Activated effector memory CD4-positive, alpha-beta T cell treated with anti-CD3 and anti-CD28 coated beads, Interleukin-2, amount 50 U/mL, for 16 hours (primary cell): ENCODE results near the gene DAND5.

Experiments
- DNase-seq: peaks from one replicate; pipeline ENCODE4 v3.0.0-alpha.2; 2020

Gene DAND5

GRCh38 chr19:12969292-12969988 is at the start of gene DAND5:
Gene DAND5 (plus strand): TSS chr19:12969576. CDS start chr19:12969661, 85 bp downstream.
- no peak for DNase-seq

DNA sequence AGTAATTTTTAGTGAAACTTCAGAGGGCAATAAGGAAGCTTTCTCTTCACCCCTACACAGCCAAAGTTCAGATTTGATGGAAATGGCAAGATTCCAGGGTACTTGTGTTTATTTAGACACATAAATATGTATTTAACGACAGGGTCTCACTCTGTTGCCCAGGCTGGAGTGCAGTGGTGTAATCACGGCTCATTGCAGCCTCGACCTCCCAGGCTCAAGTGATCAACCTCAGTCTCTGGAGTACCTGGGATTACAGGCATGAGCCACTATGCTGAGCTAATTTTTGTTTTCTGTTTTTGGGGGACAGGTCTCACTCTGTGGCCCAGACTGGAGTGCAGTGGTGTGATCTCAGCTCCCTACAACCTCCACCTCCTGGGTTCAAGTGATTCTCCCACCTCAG is 48.3 kb upstream of the DAND5 start:
- DNase-seq, result no peak

- DNase-seq, result no peak
These were observed 46.4 kb upstream of the DAND5 start for GRCh38 chr19:12922959-12923358.

DNA sequence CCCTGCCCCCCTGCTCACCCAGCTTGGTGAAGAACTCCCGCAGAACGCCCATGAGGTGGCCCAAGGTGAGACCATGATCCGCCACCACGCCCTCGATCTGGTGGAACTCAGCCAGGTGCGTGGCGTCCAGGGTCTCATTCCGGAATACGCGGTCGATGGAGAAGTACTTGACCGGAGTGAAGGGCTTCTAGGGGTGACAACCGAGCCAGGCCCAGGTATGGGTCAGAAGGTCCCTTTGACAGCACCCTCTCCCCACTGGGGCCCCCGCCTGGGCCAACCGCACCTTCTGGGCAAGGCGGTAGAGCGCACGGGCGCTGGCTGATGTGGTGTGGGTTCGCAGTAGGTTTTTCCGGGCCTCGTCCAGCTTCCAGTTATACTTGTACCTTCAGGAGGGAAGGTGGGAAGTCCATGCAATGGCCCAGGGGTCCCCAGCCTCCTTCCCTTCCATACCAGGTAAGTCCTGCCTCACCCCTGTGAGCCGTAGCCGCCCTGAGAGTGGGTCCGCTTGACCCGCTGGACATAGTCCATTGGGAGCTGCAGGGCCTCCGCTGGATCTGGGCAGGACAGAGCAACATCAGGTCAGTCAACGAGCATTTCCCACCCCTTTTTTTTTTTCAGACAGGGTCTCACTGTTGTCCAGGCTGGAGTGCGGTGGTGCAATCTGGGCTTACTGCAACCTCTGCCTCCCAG is 44.6 kb upstream of the DAND5 start:
- no peak for DNase-seq

DNA sequence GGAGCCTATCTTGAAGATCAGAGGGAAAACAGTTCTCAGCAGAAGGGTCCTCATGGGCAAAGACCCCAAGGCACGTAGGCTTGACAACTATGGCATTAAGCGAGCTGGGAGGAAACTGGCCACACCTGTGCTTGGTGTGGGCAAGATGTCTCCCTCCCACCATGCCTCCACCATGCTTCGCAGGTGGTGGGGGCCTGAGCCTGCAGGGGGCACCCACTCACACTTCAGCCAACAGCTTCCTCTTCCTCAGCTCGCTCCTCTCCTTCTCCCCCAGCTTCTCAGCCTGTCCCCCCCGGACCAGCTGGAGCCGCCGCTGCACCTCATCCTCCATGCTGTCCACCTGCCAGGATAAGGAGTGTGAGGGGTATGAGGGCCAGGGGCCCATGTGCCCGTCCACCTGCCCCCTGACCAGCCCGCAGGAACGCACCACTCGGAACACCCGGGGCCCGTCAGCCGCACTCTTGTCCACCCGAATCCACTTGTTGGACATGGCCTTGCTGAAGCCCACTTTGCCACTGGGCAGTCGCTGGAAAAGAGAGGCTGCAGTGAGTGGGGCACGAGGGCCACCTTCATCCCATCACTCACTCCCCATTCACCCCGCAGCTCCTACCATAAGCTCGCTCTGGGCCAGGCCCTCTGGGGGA is 39.3 kb upstream of the DAND5 start:
- no peak for DNase-seq

DNA sequence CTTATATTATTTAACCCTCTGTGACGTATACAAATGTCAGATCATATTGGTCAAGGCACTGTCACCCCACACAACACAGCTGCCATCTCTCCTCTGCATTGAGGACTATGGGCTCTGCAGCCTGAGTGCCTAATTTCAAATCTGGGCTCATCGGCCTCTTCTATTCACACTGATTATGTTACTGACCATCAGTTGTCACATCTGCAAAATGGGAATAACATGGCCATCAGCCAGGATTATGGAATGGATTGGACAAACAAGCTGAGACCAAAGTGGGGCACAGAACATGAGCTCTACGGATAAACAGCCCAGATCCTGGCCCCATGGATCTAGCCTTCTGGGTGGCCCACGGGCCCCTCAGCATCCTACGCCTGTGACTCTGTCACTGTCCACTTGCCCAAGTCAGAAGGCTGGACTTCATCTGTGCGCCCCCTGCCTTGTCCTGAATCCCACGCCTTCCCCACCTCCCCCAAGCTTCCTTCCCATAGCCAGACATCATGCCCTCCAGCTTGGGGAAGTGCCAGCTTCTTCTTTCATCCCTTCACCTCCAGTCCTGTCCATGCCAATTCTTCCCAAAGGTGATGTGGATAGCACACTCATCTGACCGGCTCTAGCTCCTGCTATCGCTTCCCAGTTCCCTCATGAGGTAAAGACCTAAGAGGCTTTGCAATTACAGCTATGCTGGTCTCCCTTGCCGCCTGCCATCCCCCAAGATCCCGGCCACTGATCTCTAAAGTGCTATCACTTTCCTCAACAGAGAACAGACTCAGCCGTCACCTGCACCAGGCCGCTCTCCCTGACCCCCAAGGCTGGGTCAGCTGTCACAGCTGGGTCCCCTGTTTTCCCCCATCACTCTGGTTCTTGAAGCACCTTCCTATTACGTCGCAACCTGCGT is 36.7 kb upstream of the DAND5 start:
- no peak for DNase-seq

- peak; percentile 95 for DNase-seq
These were observed 35.9 kb upstream of the DAND5 start, which contains the start of gene FARSA for GRCh38 chr19:12933287-12934072. Gene FARSA (minus strand): TSS chr19:12933711. CDS start chr19:12933696, 15 bp downstream.

- no peak for DNase-seq
These were observed 34.3 kb upstream of the DAND5 start for GRCh38 chr19:12935071-12935470.

DNA sequence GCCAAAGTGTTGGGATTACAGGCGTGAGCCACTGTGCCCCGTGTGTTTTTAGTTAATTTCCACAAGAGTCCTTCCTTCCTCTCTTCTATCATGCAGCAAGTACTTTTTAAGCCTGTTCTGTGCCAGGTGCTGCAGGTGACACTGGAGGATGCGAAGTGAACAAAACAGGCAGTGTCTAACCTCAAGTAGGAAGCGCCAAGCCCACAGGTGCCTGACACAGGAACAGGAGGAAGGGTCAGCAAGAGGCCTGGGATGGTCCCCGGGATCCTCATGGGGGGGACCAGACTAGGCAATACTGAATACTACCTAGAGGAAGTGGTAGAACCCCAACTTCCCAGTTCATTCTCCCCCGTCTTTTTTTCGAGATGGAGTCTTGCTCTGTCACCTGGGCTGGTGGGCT is 32.8 kb upstream of the DAND5 start:
- DNase-seq, result no peak

- DNase-seq, result no peak
These were observed 32.1 kb upstream of the DAND5 start for GRCh38 chr19:12937093-12937926.

GRCh38 chr19:12937927-12938778 is 31.2 kb upstream of the DAND5 start, which contains the start of gene CALR:
Gene CALR (plus strand): TSS chr19:12938609. CDS start chr19:12938680, 71 bp downstream.
- peak; percentile 100 for DNase-seq

DNA sequence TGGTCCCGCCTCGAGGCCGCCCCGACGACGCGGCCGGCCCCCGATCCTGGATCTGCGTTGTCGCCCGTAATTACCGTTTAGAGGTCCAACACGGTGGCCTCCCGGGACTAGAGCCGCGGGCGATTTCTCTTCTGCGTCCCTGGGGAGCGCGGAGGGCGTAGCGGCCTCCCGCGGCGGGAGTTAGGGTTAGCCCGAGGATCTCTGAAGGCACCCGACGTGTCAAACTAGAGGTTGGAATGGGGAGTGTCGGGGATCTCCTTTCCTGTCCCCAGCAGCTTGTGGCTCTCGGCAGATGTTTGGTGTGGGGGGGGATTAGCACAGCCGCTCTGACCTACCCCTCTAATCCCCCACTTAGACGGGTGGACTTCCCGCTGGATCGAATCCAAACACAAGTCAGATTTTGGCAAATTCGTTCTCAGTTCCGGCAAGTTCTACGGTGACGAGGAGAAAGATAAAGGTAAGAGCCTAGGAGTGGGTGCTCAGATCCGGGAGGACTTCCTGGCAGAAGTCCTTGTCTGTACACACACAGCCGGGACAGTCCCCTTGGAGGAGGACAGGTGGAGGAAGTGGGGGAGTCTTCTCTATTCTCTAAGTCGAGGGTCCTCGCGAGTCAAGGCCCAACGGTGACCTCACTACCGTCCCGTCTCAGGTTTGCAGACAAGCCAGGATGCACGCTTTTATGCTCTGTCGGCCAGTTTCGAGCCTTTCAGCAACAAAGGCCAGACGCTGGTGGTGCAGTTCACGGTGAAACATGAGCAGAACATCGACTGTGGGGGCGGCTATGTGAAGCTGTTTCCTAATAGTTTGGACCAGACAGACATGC is 30.4 kb upstream of the DAND5 start:
- DNase-seq, result peak; percentile 78

GRCh38 chr19:12939975-12940423 is 29.4 kb upstream of the DAND5 start:
- DNase-seq, result no peak

- no peak for DNase-seq
These were observed 28.5 kb upstream of the DAND5 start for GRCh38 chr19:12940897-12941296.

- no peak for DNase-seq
These were observed 25.8 kb upstream of the DAND5 start for GRCh38 chr19:12943437-12944044.

DNA sequence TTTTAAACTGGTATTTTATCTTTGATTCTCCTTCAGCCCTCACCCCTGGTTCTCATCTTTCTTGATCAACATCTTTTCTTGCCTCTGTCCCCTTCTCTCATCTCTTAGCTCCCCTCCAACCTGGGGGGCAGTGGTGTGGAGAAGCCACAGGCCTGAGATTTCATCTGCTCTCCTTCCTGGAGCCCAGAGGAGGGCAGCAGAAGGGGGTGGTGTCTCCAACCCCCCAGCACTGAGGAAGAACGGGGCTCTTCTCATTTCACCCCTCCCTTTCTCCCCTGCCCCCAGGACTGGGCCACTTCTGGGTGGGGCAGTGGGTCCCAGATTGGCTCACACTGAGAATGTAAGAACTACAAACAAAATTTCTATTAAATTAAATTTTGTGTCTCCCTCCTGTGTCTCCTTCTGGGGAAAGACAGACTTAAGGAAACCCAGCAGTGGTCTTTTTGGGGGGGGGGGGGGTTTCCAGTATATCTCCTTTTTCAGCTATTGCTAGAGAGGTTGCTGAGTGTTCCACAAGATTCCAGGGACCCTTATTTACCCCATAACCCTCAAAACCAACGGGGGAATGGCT is 25.2 kb upstream of the DAND5 start:
- no peak for DNase-seq

DNA sequence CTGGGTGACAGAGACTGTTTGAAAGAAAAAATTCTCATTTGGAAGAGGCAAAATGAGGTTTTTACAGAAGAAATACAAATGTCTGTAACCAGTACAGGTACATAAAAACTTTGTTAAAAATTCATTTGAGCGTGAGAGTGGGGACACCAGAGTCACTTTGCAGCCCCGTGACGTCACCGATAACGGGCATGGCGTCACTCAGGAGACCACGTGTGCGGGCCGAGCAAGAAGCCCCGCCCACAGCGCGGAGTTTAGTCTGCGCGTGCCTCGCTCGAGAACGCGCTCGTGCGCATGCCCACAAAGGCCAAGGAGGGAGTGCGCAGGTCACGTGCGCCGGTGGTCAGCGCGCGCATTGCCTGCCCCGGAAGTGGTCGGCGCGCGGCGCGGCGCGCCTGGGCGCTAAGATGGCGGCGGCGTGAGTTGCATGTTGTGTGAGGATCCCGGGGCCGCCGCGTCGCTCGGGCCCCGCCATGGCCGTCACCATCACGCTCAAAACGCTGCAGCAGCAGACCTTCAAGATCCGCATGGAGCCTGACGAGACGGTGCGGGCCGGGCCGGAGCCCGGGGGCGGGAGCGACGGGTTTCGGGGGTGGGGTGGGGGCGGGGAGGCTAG is 23.8 kb upstream of the DAND5 start, which contains the start of gene RAD23A:
Gene RAD23A (plus strand): TSS at position 384 of the 613 bp plus-strand sequence. CDS start 87 bp downstream, at position 471.
- DNase-seq, result peak; percentile 99
